GM12801 (cell line): ENCODE measurements around the gene CHTOP.

Experiments
- CTCF ChIP-seq: IDR thresholded peaks from one replicate; pipeline ENCODE4 v1.5.1; 2011; ENCODE audit warnings: control low read depth; ENCODE audit not compliant: insufficient read length; ENCODE audit errors: extremely low read depth

CHTOP gene

GRCh38 chr1:153679337-153680119, 45.7 kb downstream of the CHTOP start:
- TF ChIP-seq CTCF, result no peak

GRCh38 chr1:153680120-153680403, 46.2 kb downstream of the CHTOP start:
- no peak for TF ChIP-seq CTCF

- no peak for TF ChIP-seq CTCF
These were observed 48.9 kb downstream of the CHTOP start for GRCh38 chr1:153682730-153683129.

DNA sequence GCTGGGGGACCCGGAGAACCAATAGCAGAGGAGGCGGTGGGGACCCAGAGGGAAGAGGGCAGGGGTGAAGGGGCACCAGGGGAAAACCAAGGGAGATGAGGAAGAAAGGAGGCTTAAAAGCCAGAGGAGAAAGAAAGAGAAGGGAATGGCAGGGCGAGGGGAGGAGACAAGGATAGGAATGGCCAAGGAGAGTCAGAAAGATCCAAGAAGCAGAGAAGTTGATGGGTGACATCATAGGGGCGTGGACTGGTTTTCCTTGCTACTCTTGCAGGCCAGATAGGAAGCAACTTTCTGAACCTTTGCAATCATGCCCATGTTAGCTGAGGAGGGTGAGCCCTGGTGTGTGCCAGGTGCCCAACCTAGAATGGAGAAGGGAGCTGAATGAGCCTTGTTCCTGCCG, 50.0 kb downstream of the CHTOP start:
- no peak for TF ChIP-seq CTCF

DNA sequence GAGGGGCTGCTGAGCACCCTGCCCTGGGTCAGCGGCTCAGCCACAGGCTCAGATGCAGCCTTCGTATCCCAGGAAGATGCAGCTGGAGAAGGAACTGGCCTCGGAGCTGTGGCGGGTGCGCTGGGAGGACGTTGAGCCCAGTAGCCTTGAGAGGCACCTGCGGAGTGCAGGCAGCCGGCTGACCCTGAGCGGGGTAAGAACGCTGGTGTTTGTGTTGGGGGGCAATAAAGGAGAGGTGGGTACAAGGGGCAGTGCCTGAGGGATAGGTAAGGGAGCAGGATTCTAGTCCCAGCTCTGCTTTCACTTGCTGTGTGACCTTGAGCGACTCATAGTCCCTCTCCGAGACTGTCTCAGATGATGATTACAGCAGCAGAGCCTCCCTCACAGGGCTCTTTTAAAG, 51.0 kb downstream of the CHTOP start:
- TF ChIP-seq CTCF, result no peak

GRCh38 chr1:153685544-153686340, 51.9 kb downstream of the CHTOP start:
- no peak for TF ChIP-seq CTCF

- TF ChIP-seq CTCF, result no peak
These were observed 53.7 kb downstream of the CHTOP start for GRCh38 chr1:153687346-153688125.
